Measurements from ENCODE around the gene MBP. TPM values are rescaled to one million over a fixed set of nuclear protein-coding genes. Genes with fewer than 3 reads are reported as not detected.

The MBP gene
- total RNA-seq, 2 experiments from 2014 or later, result 75.4 to 79.2 TPM

- intact Hi-C loops (cut with DNase I, micrococcal nuclease), result loop anchor here in 1 of 2 experiments (5.0 kb wide), 1 partner anchor 67 kb away; the partner anchor contains the start of gene MBP
Observed at GRCh38 chr18:77065221-77065981, 67.2 kb downstream of the MBP start.

GRCh38 chr18:77063260-77063659 lies 69.3 kb downstream of the MBP start:
- Histone ChIP-seq H3K4me3 (ENCODE audit: low read length) (no peak overlapping the region), H3K27ac (ENCODE audit: low read depth in 1 of 2, low read length in 2 of 2) (peak overlapping the region; percentile 89 to 93), H3K27me3 (ENCODE audit: control insufficient read depth in 1 of 2, insufficient read depth in 2 of 2, low read length in 2 of 2) (no peaks in the 10 kb centered on the region), H3K9me3 (ENCODE audit: control insufficient read depth in 1 of 2, insufficient read depth in 1 of 2, low read length in 2 of 2) (no peaks in the 10 kb centered on the region), H3K4me1 (ENCODE audit: insufficient read depth, low read length) (peaks cover 93% of the 10 kb centered on the region), H3K36me3 (ENCODE audit: insufficient read depth, low read length) (peaks cover 24% of the 10 kb centered on the region)
- POLR2A ChIA-PET, result interaction anchor here (0.6 to 3.5 kb wide), 18 partner anchors 9 to 148 kb away, joined by 3 to 41 read pairs (median 4); partner anchors contain the start of gene MBP
- Mint-ChIP-seq H3K36me3 (ENCODE audit: low read depth) (peaks cover 63% of the 10 kb centered on the region), H3K4me1 (ENCODE audit: low read depth) (peaks cover 89% of the 10 kb centered on the region), H3K27me3 (no peaks in the 10 kb centered on the region), H3K9me3 (peaks cover 2% of the 10 kb centered on the region), H3K4me3 (peak overlapping the region; percentile 55), H3K27ac (peak overlapping the region; percentile 98)
- no peak for TF ChIP-seq CTCF (IDR thresholded peaks at IDR 0.05)
- intact Hi-C loops (cut with DNase I, micrococcal nuclease), result loop anchor here (1.0 to 2.0 kb wide), 6 partner anchors 8 to 146 kb away; no protein-coding TSS in a partner anchor
- peak; percentile 47 for ATAC-seq (ENCODE audit: poor library complexity)
- CTCF ChIA-PET, result interaction anchor here (1.1 to 2.5 kb wide), 7 partner anchors 9 to 148 kb away, joined by 4 to 16 read pairs (median 6); no protein-coding TSS in a partner anchor
- peak; percentile 57 to 91 (median 70) for DNase-seq

More at GRCh38 chr18:77065221-77065981, 67.2 kb downstream of the MBP start:
- ChIA-PET CTCF (interaction anchor here (1.5 kb wide), 1 partner anchor 11 kb away, joined by 8 read pairs; no protein-coding TSS in a partner anchor), POLR2A (interaction anchor here (1.0 to 1.8 kb wide), 6 partner anchors 8 to 77 kb away, joined by 3 to 8 read pairs (median 5); no protein-coding TSS in a partner anchor)
- peaks cover 28% of the 10 kb centered on the region for H3K36me3 ChIP-seq (ENCODE audit: insufficient read depth, low read length)
- H3K27me3 ChIP-seq (ENCODE audit: control insufficient read depth in 1 of 2, insufficient read depth in 2 of 2, low read length in 2 of 2), result no peaks in the 10 kb centered on the region
- H3K36me3 Mint-ChIP-seq (ENCODE audit: low read depth), result peaks cover 81% of the 10 kb centered on the region
- H3K27ac Mint-ChIP-seq, result peak overlapping the region; percentile 98
- DNase-seq, result peak in 5 of 14 experiments; percentile 51 to 86 (median 71)
- H3K4me3 Mint-ChIP-seq, result peak overlapping the region; percentile 74
- no peaks in the 10 kb centered on the region for H3K9me3 ChIP-seq (ENCODE audit: control insufficient read depth in 1 of 2, insufficient read depth in 1 of 2, low read length in 2 of 2)
- peaks cover 2% of the 10 kb centered on the region for H3K9me3 Mint-ChIP-seq
- no peak for ATAC-seq (ENCODE audit: poor library complexity)
- TF ChIP-seq CTCF (IDR thresholded peaks at IDR 0.05), result no peak
- H3K4me1 Mint-ChIP-seq (ENCODE audit: low read depth), result peaks cover 98% of the 10 kb centered on the region
- H3K27me3 Mint-ChIP-seq, result no peaks in the 10 kb centered on the region
- H3K27ac ChIP-seq (ENCODE audit: low read depth in 1 of 2, low read length in 2 of 2), result peak overlapping the region; percentile 62 to 81
- no peak overlapping the region for H3K4me3 ChIP-seq (ENCODE audit: low read length)
- H3K4me1 ChIP-seq (ENCODE audit: insufficient read depth, low read length), result peaks cover 96% of the 10 kb centered on the region

GRCh38 chr18:77062518-77063003 lies 70.0 kb downstream of the MBP start:
- ChIA-PET POLR2A (interaction anchor here (0.7 to 3.5 kb wide), 17 partner anchors 9 to 149 kb away, joined by 3 to 41 read pairs (median 5); partner anchors contain the start of gene MBP), CTCF (interaction anchor here (0.6 to 2.5 kb wide), 12 partner anchors 9 to 568 kb away, joined by 3 to 16 read pairs (median 5); no protein-coding TSS in a partner anchor)
- H3K36me3 ChIP-seq (ENCODE audit: insufficient read depth, low read length), result peaks cover 24% of the 10 kb centered on the region
- TF ChIP-seq CTCF (IDR thresholded peaks at IDR 0.05), result no peak
- H3K9me3 ChIP-seq (ENCODE audit: control insufficient read depth in 1 of 2, insufficient read depth in 1 of 2, low read length in 2 of 2), result no peaks in the 10 kb centered on the region
- H3K36me3 Mint-ChIP-seq (ENCODE audit: low read depth), result peaks cover 58% of the 10 kb centered on the region
- peak; percentile 46 to 94 (median 63) for DNase-seq
- peaks cover 91% of the 10 kb centered on the region for H3K4me1 ChIP-seq (ENCODE audit: insufficient read depth, low read length)
- no peaks in the 10 kb centered on the region for H3K27me3 Mint-ChIP-seq
- no peaks in the 10 kb centered on the region for H3K27me3 ChIP-seq (ENCODE audit: control insufficient read depth in 1 of 2, insufficient read depth in 2 of 2, low read length in 2 of 2)
- H3K9me3 Mint-ChIP-seq, result peaks cover 2% of the 10 kb centered on the region
- no peak overlapping the region for H3K4me3 ChIP-seq (ENCODE audit: low read length)
- peak overlapping the region; percentile 89 to 93 for H3K27ac ChIP-seq (ENCODE audit: low read depth in 1 of 2, low read length in 2 of 2)
- H3K4me3 Mint-ChIP-seq, result peak overlapping the region; percentile 55
- H3K4me1 Mint-ChIP-seq (ENCODE audit: low read depth), result peaks cover 82% of the 10 kb centered on the region
- intact Hi-C loops (cut with DNase I, micrococcal nuclease), result loop anchor here (1.0 to 2.0 kb wide), 7 partner anchors 7 to 146 kb away; no protein-coding TSS in a partner anchor
- peak overlapping the region; percentile 98 for H3K27ac Mint-ChIP-seq
- peak; percentile 71 for ATAC-seq (ENCODE audit: poor library complexity)
